SK-N-SH treated with all-trans-retinoic acid at 6 μM for 48 hours (cell line): ENCODE measurements around the gene TPO.

Source experiments
- ATAC-seq: fragments of 200-7000 bp; cut with Tn5 transposase; 3 replicates; pipeline ENCODE4 v1.9.1; 2020; ENCODE audit warnings: mild to moderate bottlenecking, moderate library complexity
- ARNTL ChIP-seq: fragments of 450-650 bp; formaldehyde crosslinking; IDR thresholded peaks from 2 replicates; pipeline ENCODE4 v1.5.0; 2020; ENCODE audit warnings: low read depth, mild to moderate bottlenecking, moderate library complexity, borderline replicate concordance
- BACH2 ChIP-seq: fragments of 250-450 bp; sonication (Bioruptor Pico); IDR thresholded peaks from 2 replicates; pipeline ENCODE4 v1.9.0; 2021; ENCODE audit warnings: mild to moderate bottlenecking, borderline replicate concordance
- CSDC2 ChIP-seq: fragments of 250-450 bp; sonication (Bioruptor Pico); IDR thresholded peaks from 2 replicates; pipeline ENCODE4 v1.5.0; 2020; ENCODE audit warnings: mild to moderate bottlenecking, moderate library complexity
- ISL1 ChIP-seq: fragments of 250-450 bp; sonication (Bioruptor Pico); IDR thresholded peaks from 2 replicates; pipeline ENCODE4 v2.1.2; 2022; ENCODE audit warnings: mild to moderate bottlenecking, moderate library complexity
- OSR1 ChIP-seq: fragments of 250-450 bp; sonication (Bioruptor Pico); IDR thresholded peaks from 2 replicates; pipeline ENCODE4 v1.8.0; 2022; ENCODE audit warnings: moderate library complexity, mild to moderate bottlenecking, inconsistent platforms
- PATZ1 ChIP-seq: fragments of 250-450 bp; sonication (Bioruptor Pico); IDR thresholded peaks from 2 replicates; pipeline ENCODE4 v1.8.0; 2020; ENCODE audit warnings: mild to moderate bottlenecking, moderate library complexity, borderline replicate concordance
- POU6F1 ChIP-seq: fragments of 250-450 bp; sonication (Bioruptor Pico); IDR thresholded peaks from 2 replicates; pipeline ENCODE4 v1.8.0; 2021; ENCODE audit warnings: low read depth, mild to moderate bottlenecking, moderate library complexity, borderline replicate concordance
- PPARA ChIP-seq: fragments of 250-450 bp; sonication (Bioruptor Pico); IDR thresholded peaks from 2 replicates; pipeline ENCODE4 v1.5.0; 2020; ENCODE audit warnings: mild to moderate bottlenecking, borderline replicate concordance
- RARB ChIP-seq: fragments of 250-450 bp; sonication (Bioruptor Pico); IDR thresholded peaks from 2 replicates; pipeline ENCODE4 v1.8.0; 2021; ENCODE audit warnings: mild to moderate bottlenecking, moderate library complexity
- SNAI2 ChIP-seq: fragments of 250-450 bp; sonication (Bioruptor Pico); IDR thresholded peaks from 2 replicates; pipeline ENCODE4 v1.5.0; 2020; ENCODE audit warnings: mild to moderate bottlenecking, moderate library complexity
- TCF4 ChIP-seq: fragments of 250-450 bp; sonication (Bioruptor Pico); IDR thresholded peaks from 2 replicates; pipeline ENCODE4 v1.8.0; 2021; ENCODE audit warnings: mild to moderate bottlenecking, moderate library complexity, borderline replicate concordance
- TOX ChIP-seq: fragments of 250-450 bp; sonication (Bioruptor Pico); IDR thresholded peaks from 2 replicates; pipeline ENCODE4 v1.8.0; 2021; ENCODE audit warnings: mild to moderate bottlenecking, moderate library complexity, borderline replicate concordance
- ZC3H10 ChIP-seq: fragments of 250-450 bp; sonication (Bioruptor Pico); IDR thresholded peaks from 2 replicates; pipeline ENCODE4 v1.5.1; 2021; ENCODE audit warnings: mild to moderate bottlenecking, moderate library complexity
- ZFP3 ChIP-seq: fragments of 250-450 bp; sonication (Bioruptor Pico); IDR thresholded peaks from 2 replicates; pipeline ENCODE4 v1.5.0; 2020; ENCODE audit warnings: mild to moderate bottlenecking, moderate library complexity
- ZFP30 ChIP-seq: fragments of 450-650 bp; formaldehyde crosslinking; IDR thresholded peaks from 2 replicates; pipeline ENCODE4 v1.5.0; 2022; ENCODE audit warnings: mild to moderate bottlenecking, moderate library complexity
- ZNF70 ChIP-seq: fragments of 450-650 bp; formaldehyde crosslinking; IDR thresholded peaks from 2 replicates; pipeline ENCODE4 v1.5.0; 2020; ENCODE audit warnings: mild to moderate bottlenecking, moderate library complexity
- ZNF8 ChIP-seq: fragments of 450-650 bp; formaldehyde crosslinking; IDR thresholded peaks from 2 replicates; pipeline ENCODE4 v1.5.0; 2020; ENCODE audit warnings: mild to moderate bottlenecking, moderate library complexity
- TF ChIP-seq, protein P1 (sequence below): fragments of 250-450 bp; sonication (Bioruptor Pico); IDR thresholded peaks from 2 replicates; pipeline ENCODE4 v1.5.1; 2021; ENCODE audit warnings: mild to moderate bottlenecking, moderate library complexity
- TF ChIP-seq, protein P2 (sequence below): fragments of 250-450 bp; sonication (Bioruptor Pico); IDR thresholded peaks from 2 replicates; pipeline ENCODE4 v1.5.0; 2020; ENCODE audit warnings: mild to moderate bottlenecking, moderate library complexity
- TF ChIP-seq, protein P3 (sequence below): fragments of 250-450 bp; sonication (Bioruptor Pico); IDR thresholded peaks from 2 replicates; pipeline ENCODE4 v1.5.1; 2020; ENCODE audit warnings: low read depth, mild to moderate bottlenecking, moderate library complexity

Gene TPO

GRCh38 chr2:1453561-1453960, 40.3 kb downstream of the TPO start:
- TF ChIP-seq CSDC2 (CRISPR knock-in tag) (no peak), TCF4 (no peak), POU6F1 (CRISPR knock-in tag) (no peak), ARNTL (CRISPR knock-in tag) (no peak), ISL1 (CRISPR knock-in tag) (no peak), BACH2 (no peak), ZFP30 (no peak), ZNF8 (no peak), SNAI2 (CRISPR knock-in tag) (no peak), ZNF70 (CRISPR knock-in tag) (no peak), PATZ1 (CRISPR knock-in tag) (no peak), ZFP3 (CRISPR knock-in tag) (no peak), RARB (CRISPR knock-in tag) (no peak), ZC3H10 (no peak)
- TF ChIP-seq, protein P1, sequence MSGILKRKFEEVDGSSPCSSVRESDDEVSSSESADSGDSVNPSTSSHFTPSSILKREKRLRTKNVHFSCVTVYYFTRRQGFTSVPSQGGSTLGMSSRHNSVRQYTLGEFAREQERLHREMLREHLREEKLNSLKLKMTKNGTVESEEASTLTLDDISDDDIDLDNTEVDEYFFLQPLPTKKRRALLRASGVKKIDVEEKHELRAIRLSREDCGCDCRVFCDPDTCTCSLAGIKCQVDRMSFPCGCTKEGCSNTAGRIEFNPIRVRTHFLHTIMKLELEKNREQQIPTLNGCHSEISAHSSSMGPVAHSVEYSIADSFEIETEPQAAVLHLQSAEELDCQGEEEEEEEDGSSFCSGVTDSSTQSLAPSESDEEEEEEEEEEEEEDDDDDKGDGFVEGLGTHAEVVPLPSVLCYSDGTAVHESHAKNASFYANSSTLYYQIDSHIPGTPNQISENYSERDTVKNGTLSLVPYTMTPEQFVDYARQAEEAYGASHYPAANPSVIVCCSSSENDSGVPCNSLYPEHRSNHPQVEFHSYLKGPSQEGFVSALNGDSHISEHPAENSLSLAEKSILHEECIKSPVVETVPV (CRISPR knock-in tag), result no peak
- TF ChIP-seq, protein P2, sequence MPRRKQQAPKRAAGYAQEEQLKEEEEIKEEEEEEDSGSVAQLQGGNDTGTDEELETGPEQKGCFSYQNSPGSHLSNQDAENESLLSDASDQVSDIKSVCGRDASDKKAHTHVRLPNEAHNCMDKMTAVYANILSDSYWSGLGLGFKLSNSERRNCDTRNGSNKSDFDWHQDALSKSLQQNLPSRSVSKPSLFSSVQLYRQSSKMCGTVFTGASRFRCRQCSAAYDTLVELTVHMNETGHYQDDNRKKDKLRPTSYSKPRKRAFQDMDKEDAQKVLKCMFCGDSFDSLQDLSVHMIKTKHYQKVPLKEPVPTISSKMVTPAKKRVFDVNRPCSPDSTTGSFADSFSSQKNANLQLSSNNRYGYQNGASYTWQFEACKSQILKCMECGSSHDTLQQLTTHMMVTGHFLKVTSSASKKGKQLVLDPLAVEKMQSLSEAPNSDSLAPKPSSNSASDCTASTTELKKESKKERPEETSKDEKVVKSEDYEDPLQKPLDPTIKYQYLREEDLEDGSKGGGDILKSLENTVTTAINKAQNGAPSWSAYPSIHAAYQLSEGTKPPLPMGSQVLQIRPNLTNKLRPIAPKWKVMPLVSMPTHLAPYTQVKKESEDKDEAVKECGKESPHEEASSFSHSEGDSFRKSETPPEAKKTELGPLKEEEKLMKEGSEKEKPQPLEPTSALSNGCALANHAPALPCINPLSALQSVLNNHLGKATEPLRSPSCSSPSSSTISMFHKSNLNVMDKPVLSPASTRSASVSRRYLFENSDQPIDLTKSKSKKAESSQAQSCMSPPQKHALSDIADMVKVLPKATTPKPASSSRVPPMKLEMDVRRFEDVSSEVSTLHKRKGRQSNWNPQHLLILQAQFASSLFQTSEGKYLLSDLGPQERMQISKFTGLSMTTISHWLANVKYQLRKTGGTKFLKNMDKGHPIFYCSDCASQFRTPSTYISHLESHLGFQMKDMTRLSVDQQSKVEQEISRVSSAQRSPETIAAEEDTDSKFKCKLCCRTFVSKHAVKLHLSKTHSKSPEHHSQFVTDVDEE (CRISPR knock-in tag), result no peak
- no peak for ATAC-seq

DNA sequence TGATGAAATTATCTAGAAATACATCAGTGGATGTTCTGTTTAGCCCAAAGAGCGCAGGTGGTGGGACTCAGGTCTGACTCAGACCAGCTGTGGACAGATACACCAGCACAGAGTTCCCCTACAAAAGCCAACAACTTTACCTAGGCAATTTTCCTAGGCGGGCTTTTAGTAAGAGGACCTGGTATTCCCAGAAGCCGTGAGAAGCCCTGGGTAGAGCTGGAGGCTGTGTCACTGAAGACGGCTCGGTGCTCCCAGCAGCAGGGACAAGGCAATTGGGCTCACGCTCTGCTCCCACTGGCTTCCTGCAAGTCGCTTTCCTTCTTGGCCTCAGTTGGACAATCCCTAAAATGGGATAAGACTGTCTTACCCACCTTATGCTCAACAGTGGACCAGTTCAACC, 41.1 kb downstream of the TPO start:
- TF ChIP-seq ISL1 (CRISPR knock-in tag), result no peak
- no peak for TF ChIP-seq ZC3H10
- TF ChIP-seq PATZ1 (CRISPR knock-in tag), result no peak
- TF ChIP-seq ZFP3 (CRISPR knock-in tag), result no peak
- no peak for TF ChIP-seq ZNF70 (CRISPR knock-in tag)
- TF ChIP-seq PPARA (CRISPR knock-in tag), result no peak
- TF ChIP-seq RARB (CRISPR knock-in tag), result no peak
- no peak for TF ChIP-seq ZFP30
- no peak for TF ChIP-seq ZNF8
- TF ChIP-seq TOX, result no peak
- TF ChIP-seq, protein P2 (CRISPR knock-in tag), result no peak
- no peak for TF ChIP-seq OSR1 (CRISPR knock-in tag)
- TF ChIP-seq, protein P1 (CRISPR knock-in tag), result no peak
- TF ChIP-seq CSDC2 (CRISPR knock-in tag), result no peak
- TF ChIP-seq, protein P3, sequence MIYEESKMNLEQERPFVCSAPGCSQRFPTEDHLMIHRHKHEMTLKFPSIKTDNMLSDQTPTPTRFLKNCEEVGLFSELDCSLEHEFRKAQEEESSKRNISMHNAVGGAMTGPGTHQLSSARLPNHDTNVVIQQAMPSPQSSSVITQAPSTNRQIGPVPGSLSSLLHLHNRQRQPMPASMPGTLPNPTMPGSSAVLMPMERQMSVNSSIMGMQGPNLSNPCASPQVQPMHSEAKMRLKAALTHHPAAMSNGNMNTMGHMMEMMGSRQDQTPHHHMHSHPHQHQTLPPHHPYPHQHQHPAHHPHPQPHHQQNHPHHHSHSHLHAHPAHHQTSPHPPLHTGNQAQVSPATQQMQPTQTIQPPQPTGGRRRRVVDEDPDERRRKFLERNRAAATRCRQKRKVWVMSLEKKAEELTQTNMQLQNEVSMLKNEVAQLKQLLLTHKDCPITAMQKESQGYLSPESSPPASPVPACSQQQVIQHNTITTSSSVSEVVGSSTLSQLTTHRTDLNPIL (CRISPR knock-in tag), result no peak
- ATAC-seq, result no peak
